Heart left ventricle (tissue), 16 donors: ENCODE measurements around the gene EDRF1. TPM values are rescaled to one million over a fixed set of nuclear protein-coding genes. Genes with fewer than 3 reads are reported as not detected.

Experiments
- ATAC-seq, 4 donors: fragments of 200-7000 bp; cut with Tn5 transposase; one replicate each; pipeline ENCODE4 v1.9.1; 2020 to 2022; ENCODE audit warnings: moderate library complexity in 4 of 4, mild to moderate bottlenecking in 3 of 4, moderate number of reproducible peaks in 1 of 4
- DNase-seq, 5 donors: peaks; one replicate each; pipeline ENCODE4 v3.0.0-alpha.2; 2020
- H3K27ac ChIP-seq, 12 donors: fragments of 200-600 bp; sonication (generic) in 4 of 12; one replicate each; pipeline versions ENCODE4 v1.5.0 to v1.8.0; 2016 to 2022; ENCODE audit warnings: mild to moderate bottlenecking in 2 of 12
- H3K27me3 ChIP-seq, 9 donors: fragments of 200-600 bp; sonication (generic) in 2 of 9; one replicate each; pipeline versions ENCODE4 v1.5.1 to v1.8.0; 2016 to 2022; ENCODE audit warnings: mild to moderate bottlenecking in 3 of 9
- H3K36me3 ChIP-seq, 9 donors: fragments of 200-600 bp; sonication (generic) in 2 of 9; one replicate each; pipeline versions ENCODE4 v1.5.0 to v1.8.0; 2018 to 2022; ENCODE audit warnings: mild to moderate bottlenecking in 2 of 9
- H3K4me1 ChIP-seq, 12 donors: fragments of 200-600 bp; sonication (generic) in 4 of 12; one replicate each; pipeline versions ENCODE4 v1.5.0 to v1.8.0; 2016 to 2022; ENCODE audit warnings: mild to moderate bottlenecking in 3 of 12
- H3K4me3 ChIP-seq, 12 donors: fragments of 200-600 bp; sonication (generic) in 4 of 12; one replicate each; pipeline versions ENCODE4 v1.5.0 to v1.8.0; 2017 to 2022; ENCODE audit warnings: mild to moderate bottlenecking in 9 of 12, moderate library complexity in 4 of 12
- H3K9me3 ChIP-seq, 12 donors: fragments of 200-600 bp; sonication (generic) in 4 of 12; one replicate each; pipeline versions ENCODE4 v1.5.0 to v1.8.0; 2016 to 2022; ENCODE audit warnings: mild to moderate bottlenecking in 1 of 12
- CTCF ChIP-seq, 12 donors: fragments of 200-600 bp; sonication (generic) in 4 of 12; IDR thresholded peaks; one replicate each; pipeline versions ENCODE4 v1.5.0 to v1.8.0; 2018 to 2022; ENCODE audit warnings: antibody characterized with exemption in 12 of 12, mild to moderate bottlenecking in 5 of 12
- POLR2A ChIP-seq, 2 donors: fragments of 450-650 bp; IDR thresholded peaks; one replicate each; pipeline ENCODE4 v1.6.1; 2017; ENCODE audit warnings: antibody characterized with exemption in 2 of 2, mild to moderate bottlenecking in 2 of 2, moderate library complexity in 2 of 2
- WGBS, 4 donors: extraction: QIAGEN DNeasy Blood & Tissue Kit in 2 of 4; methylation state at CpG; one replicate each; pipeline versions ENCODE4 v1.1.5 to v1.1.7; 2013 to 2018; 5-methylcytosine and 5-hydroxymethylcytosine counted together
- intact Hi-C, 10 donors: fragments of 100-400 bp; cut with DNase I; formaldehyde crosslinking; loops; one replicate each; pipeline versions ENCODE4 v1.11.1 to v1.14.2; 2022
- polyA plus RNA-seq, 2 donors: library from polyadenylated mRNA; stranded (reverse); fragments of 200-250 nt; gene quantifications; one replicate each; pipeline ENCODE4 v1.2.3, GENCODE V29; 2013
- total RNA-seq, 9 donors: library from RNA; depleted of rRNA in 2 of 9; stranded (reverse); fragments of >200 nt in 2 of 9; fragmentation: NEBNext Ultra II Directional in 3 of 9; extraction: Animal tissue kit (Norgen Biotek cat#: 25700) in 3 of 9; gene quantifications; one replicate each; pipeline versions ENCODE4 v1.1.0 to v1.2.4, GENCODE V29; 2016 to 2023
- donor health status: ischemic (EF 13 %, LVEDD 7.1; RV severe dilation, severe dysfunction).
- donor health status: healthy with polysubstance abuse.
- donor health status: DM: no; HTN: yes; CAD: no.
- donor health status: DM: no; HTN: no; CAD: no.
- donor health status: ischemic (EF 25% LVEDD 6.9; RV normal size, moderate dysfunction).
- donor health status: ischemic (EF 25% LVEDD 5.7; RV mildly dilated, moderate dysfunction).
- donor health status: healthy.
- donor health status: DM: yes; HTN: yes; CAD: no.
- donor health status: ischemic (EF 35%, LVEDD 5.7; RV mildly dilated, moderate dysfunction).
- donor health status: nonischemic (EF 11% LVEDD 7.7; RV severe dilation, severe dysfunction).
- donor health status: DM: yes; HTN: yes; CAD: no.
- donor health status: PGD.
- donor health status: ischemic (EF 29% LVEDD 5.4; RV normal size, mild dysfunction).
- donor health status: nonischemic (EF 23%, LVEDD 6.1; RV moderate dilation, normal function).

EDRF1 gene
- total and polyA plus RNA-seq, 11 donors = 6.9 to 13.9 (median 9.8) TPM

GRCh38 chr10:125698481-125698998 is 21.0 kb upstream of the EDRF1 start:
- 61 to 66% (median 63%) methylated on average over 9 of the region's 9 CpGs for WGBS, 4 donors
- H3K36me3 ChIP-seq = no peaks in the 10 kb centered on the region
- intact Hi-C loops = no loop called here
- ATAC-seq = no peak
- H3K27ac ChIP-seq = no peak overlapping the region
- H3K4me1 ChIP-seq = no peaks in the 10 kb centered on the region
- H3K27me3 ChIP-seq = peaks cover 0 to 5% (median 0%) of the 10 kb centered on the region in 9 donors
- TF ChIP-seq CTCF (IDR thresholded peaks at IDR 0.05) (no peak), POLR2A (IDR thresholded peaks at IDR 0.05) (no peak)
- H3K4me3 ChIP-seq = no peak overlapping the region
- no peak for DNase-seq
- H3K9me3 ChIP-seq = no peaks in the 10 kb centered on the region

- TF ChIP-seq CTCF (IDR thresholded peaks at IDR 0.05) (no peak), POLR2A (IDR thresholded peaks at IDR 0.05) (no peak)
- 84 to 85% (median 85%) methylated on average over 6 of the region's 6 CpGs for WGBS, 4 donors
- intact Hi-C loops = loop anchor here in 1 of 10 donors (5.0 kb wide), 1 partner anchor 382 kb away; no protein-coding TSS in a partner anchor
These were observed 19.9 kb upstream of the EDRF1 start for GRCh38 chr10:125699562-125700143.

GRCh38 chr10:125700355-125700911 is 19.1 kb upstream of the EDRF1 start:
- ATAC-seq (no peak), DNase-seq (no peak)
- Histone ChIP-seq H3K27ac (no peak overlapping the region), H3K36me3 (no peaks in the 10 kb centered on the region), H3K9me3 (no peaks in the 10 kb centered on the region), H3K4me3 (no peak overlapping the region), H3K4me1 (no peaks in the 10 kb centered on the region), H3K27me3 (peaks cover 0 to 5% (median 0%) of the 10 kb centered on the region in 9 donors)
- TF ChIP-seq POLR2A (IDR thresholded peaks at IDR 0.05) (no peak), CTCF (IDR thresholded peaks at IDR 0.05) (no peak)
- WGBS, 4 donors = 56 to 65% (median 63%) methylated on average over 3 of the region's 3 CpGs
- intact Hi-C loops = loop anchor here in 1 of 10 donors (5.0 kb wide), 1 partner anchor 383 kb away; no protein-coding TSS in a partner anchor

More at GRCh38 chr10:125699562-125700143, 19.9 kb upstream of the EDRF1 start:
- ATAC-seq = no peak
- Histone ChIP-seq H3K4me1 (no peaks in the 10 kb centered on the region), H3K27me3 (peaks cover 0 to 5% (median 0%) of the 10 kb centered on the region in 9 donors), H3K4me3 (no peak overlapping the region), H3K36me3 (no peaks in the 10 kb centered on the region), H3K9me3 (no peaks in the 10 kb centered on the region), H3K27ac (no peak overlapping the region)
- DNase-seq = no peak
